GM04504 (cell line): ENCODE measurements around the gene TNKS1BP1.
A peak's percentile ranks its signal among the peaks of the same experiment; 100 is the strongest.
"Not testable (repeated sequence)": the region's sequence is repeated elsewhere in the genome, so short reads cannot be mapped to it uniquely, and the experiment has no call there.

Experiments used
- DNase-seq: peaks from one replicate; pipeline ENCODE4 v3.0.0-alpha.2; 2012; ENCODE audit warnings: low read depth

The TNKS1BP1 gene

GRCh38 chr11:57283231-57283990 is 41.3 kb downstream of the TNKS1BP1 start:
- DNase-seq = no peak

- not testable (repeated sequence) for DNase-seq
These were observed 43.2 kb downstream of the TNKS1BP1 start for GRCh38 chr11:57281546-57281945.

GRCh38 chr11:57279116-57279515 is 45.6 kb downstream of the TNKS1BP1 start:
- DNase-seq = no peak

- DNase-seq = no peak
These were observed 46.0 kb downstream of the TNKS1BP1 start for GRCh38 chr11:57278721-57279095.

- peak; percentile 67 for DNase-seq
These were observed 46.7 kb downstream of the TNKS1BP1 start for GRCh38 chr11:57277845-57278720.

- DNase-seq = no peak
These were observed 47.6 kb downstream of the TNKS1BP1 start for GRCh38 chr11:57276971-57277675.

GRCh38 chr11:57276169-57276970 is 48.4 kb downstream of the TNKS1BP1 start:
- DNase-seq = no peak

- DNase-seq = no peak
These were observed 49.2 kb downstream of the TNKS1BP1 start for GRCh38 chr11:57275582-57275981.

GRCh38 chr11:57274904-57275498 is 49.8 kb downstream of the TNKS1BP1 start:
- no peak for DNase-seq

GRCh38 chr11:57273448-57274058 is 51.2 kb downstream of the TNKS1BP1 start:
- DNase-seq = no peak

GRCh38 chr11:57269571-57270021 is 55.2 kb downstream of the TNKS1BP1 start:
- no peak for DNase-seq

- DNase-seq = no peak
These were observed 58.6 kb downstream of the TNKS1BP1 start for GRCh38 chr11:57266157-57266556.

GRCh38 chr11:57263351-57263750 is 61.4 kb downstream of the TNKS1BP1 start:
- no peak for DNase-seq

- no peak for DNase-seq
These were observed 62.6 kb downstream of the TNKS1BP1 start for GRCh38 chr11:57262157-57262556.

- DNase-seq = no peak
These were observed 63.6 kb downstream of the TNKS1BP1 start for GRCh38 chr11:57260937-57261783.

GRCh38 chr11:57256119-57256518 is 68.6 kb downstream of the TNKS1BP1 start:
- DNase-seq = no peak

GRCh38 chr11:57255618-57256017 is 69.1 kb downstream of the TNKS1BP1 start:
- DNase-seq = no peak

GRCh38 chr11:57254631-57255030 is 70.1 kb downstream of the TNKS1BP1 start:
- no peak for DNase-seq

- DNase-seq = no peak
These were observed 73.2 kb downstream of the TNKS1BP1 start for GRCh38 chr11:57251491-57252104.
